Lower leg skin (tissue), 4 donors: ENCODE measurements around the gene TRIM75. TPM values are rescaled to one million over a fixed set of nuclear protein-coding genes. Genes with fewer than 3 reads are reported as not detected.
A peak's percentile ranks its signal among the peaks of the same experiment; 100 is the strongest.

ENCODE experiments used
- DNase-seq, 2 donors: peaks; one replicate each; pipeline ENCODE4 v3.0.0-alpha.2; 2019; ENCODE audit warnings: low spot score in 2 of 2
- H3K4me3 ChIP-seq: fragments of 200-600 bp; sonication (generic); 2 replicates; pipeline ENCODE4 v1.5.1; 2017; ENCODE audit warnings: mild to moderate bottlenecking, low read depth; ENCODE audit not compliant: poor library complexity, severe bottlenecking
- CTCF ChIP-seq, 3 donors: fragments of 450-650 bp; IDR thresholded peaks; one replicate each; pipeline ENCODE4 v1.5.1; 2016; ENCODE audit warnings: antibody characterized with exemption in 3 of 3, mild to moderate bottlenecking in 3 of 3, moderate library complexity in 2 of 3
- POLR2A ChIP-seq, 2 donors: fragments of 450-650 bp; IDR thresholded peaks; one replicate each; pipeline ENCODE4 v1.6.1; 2016 to 2017; ENCODE audit warnings: antibody characterized with exemption in 2 of 2, mild to moderate bottlenecking in 1 of 2, moderate library complexity in 1 of 2
- WGBS, 2 donors: methylation state at CpG; one replicate each; pipeline ENCODE4 v1.1.5; 2018; 5-methylcytosine and 5-hydroxymethylcytosine counted together
- intact Hi-C: fragments of 100-400 bp; cut with DNase I; formaldehyde crosslinking; loops from one replicate; pipeline ENCODE4 v1.15.0; 2023; ENCODE audit warnings: low total_unique reads
- total RNA-seq, 4 donors: library from RNA; depleted of rRNA; stranded (reverse); fragments of >200 nt; gene quantifications; one replicate each; pipeline ENCODE4 v1.1.0, GENCODE V29; 2016

Gene TRIM75
- not detected for total RNA-seq

GRCh38 chr4:165053645-165054044 is at the start of gene TRIM75:
Gene TRIM75 (plus strand): TSS chr4:165053866. CDS start chr4:165059148, 5,282 bp downstream.
- DNase-seq: no peak
- 80 to 85% methylated on average over 6 of the region's 6 CpGs for WGBS, 2 donors
- H3K4me3 ChIP-seq: no peak within 1 kb of the TSS
- intact Hi-C loops: no loop called here
- TF ChIP-seq CTCF (IDR thresholded peaks at IDR 0.05) (no peak), POLR2A (IDR thresholded peaks at IDR 0.05) (no peak)

- 72 to 79% methylated on average over 6 of the region's 6 CpGs for WGBS, 2 donors
- peak in 1 of 2 donors; percentile 52 for DNase-seq
- intact Hi-C loops: no loop called here
- no peak overlapping the region for H3K4me3 ChIP-seq
- no peak for TF ChIP-seq POLR2A (IDR thresholded peaks at IDR 0.05)
- no peak for TF ChIP-seq CTCF (IDR thresholded peaks at IDR 0.05)
These were observed 48.2 kb upstream of the TRIM75 start for GRCh38 chr4:165005352-165005925.

GRCh38 chr4:165006456-165006855 is 47.2 kb upstream of the TRIM75 start:
- H3K4me3 ChIP-seq: no peak overlapping the region
- intact Hi-C loops: no loop called here
- DNase-seq: no peak
- TF ChIP-seq CTCF (IDR thresholded peaks at IDR 0.05): no peak
- no peak for TF ChIP-seq POLR2A (IDR thresholded peaks at IDR 0.05)
- WGBS, 2 donors: 64 to 85% methylated on average over 9 of the region's 9 CpGs

GRCh38 chr4:165006886-165007285 is 46.8 kb upstream of the TRIM75 start:
- no peak overlapping the region for H3K4me3 ChIP-seq
- intact Hi-C loops: no loop called here
- DNase-seq: no peak
- WGBS, 2 donors: 68 to 83% methylated on average over 5 of the region's 5 CpGs
- no peak for TF ChIP-seq POLR2A (IDR thresholded peaks at IDR 0.05)
- no peak for TF ChIP-seq CTCF (IDR thresholded peaks at IDR 0.05)

GRCh38 chr4:165009493-165010227 is 44.0 kb upstream of the TRIM75 start:
- TF ChIP-seq POLR2A (IDR thresholded peaks at IDR 0.05) (no peak), CTCF (IDR thresholded peaks at IDR 0.05) (no peak)
- H3K4me3 ChIP-seq: no peak overlapping the region
- DNase-seq: no peak
- 83 to 86% methylated on average over 5 of the region's 5 CpGs for WGBS, 2 donors
- intact Hi-C loops: no loop called here
